Measurements from ENCODE around the gene ENPP4. TPM values are rescaled to one million over a fixed set of nuclear protein-coding genes. Genes with fewer than 3 reads are reported as not detected.
"Not testable (repeated sequence)": the region's sequence is repeated elsewhere in the genome, so short reads cannot be mapped to it uniquely, and the experiment has no call there.

Gene ENPP4
- total RNA-seq, 1 donor from 2014 or later = 3.1 TPM

DNA sequence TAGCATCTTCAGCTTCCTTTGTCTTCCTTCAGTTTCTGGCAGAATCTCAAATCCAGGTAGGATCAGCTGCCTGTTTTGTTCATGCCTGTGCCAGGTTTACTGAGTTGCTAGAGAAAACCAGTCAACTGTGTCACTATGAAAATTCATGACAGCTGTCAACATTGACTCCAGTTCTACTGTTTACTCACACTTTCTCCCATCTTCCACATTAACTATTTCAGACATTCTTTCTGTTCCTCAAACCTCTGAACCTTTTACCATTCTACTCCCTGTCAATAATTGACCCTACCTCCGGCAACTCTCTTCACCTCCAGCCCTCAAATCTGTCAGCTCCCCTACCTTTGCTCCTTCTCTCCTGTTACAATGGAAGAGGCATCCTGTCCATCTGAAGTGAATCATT lies 8.5 kb downstream of the ENPP4 start:
- TF ChIP-seq, protein P1, sequence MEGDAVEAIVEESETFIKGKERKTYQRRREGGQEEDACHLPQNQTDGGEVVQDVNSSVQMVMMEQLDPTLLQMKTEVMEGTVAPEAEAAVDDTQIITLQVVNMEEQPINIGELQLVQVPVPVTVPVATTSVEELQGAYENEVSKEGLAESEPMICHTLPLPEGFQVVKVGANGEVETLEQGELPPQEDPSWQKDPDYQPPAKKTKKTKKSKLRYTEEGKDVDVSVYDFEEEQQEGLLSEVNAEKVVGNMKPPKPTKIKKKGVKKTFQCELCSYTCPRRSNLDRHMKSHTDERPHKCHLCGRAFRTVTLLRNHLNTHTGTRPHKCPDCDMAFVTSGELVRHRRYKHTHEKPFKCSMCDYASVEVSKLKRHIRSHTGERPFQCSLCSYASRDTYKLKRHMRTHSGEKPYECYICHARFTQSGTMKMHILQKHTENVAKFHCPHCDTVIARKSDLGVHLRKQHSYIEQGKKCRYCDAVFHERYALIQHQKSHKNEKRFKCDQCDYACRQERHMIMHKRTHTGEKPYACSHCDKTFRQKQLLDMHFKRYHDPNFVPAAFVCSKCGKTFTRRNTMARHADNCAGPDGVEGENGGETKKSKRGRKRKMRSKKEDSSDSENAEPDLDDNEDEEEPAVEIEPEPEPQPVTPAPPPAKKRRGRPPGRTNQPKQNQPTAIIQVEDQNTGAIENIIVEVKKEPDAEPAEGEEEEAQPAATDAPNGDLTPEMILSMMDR (IDR thresholded peaks at IDR 0.05; ENCODE audit: partially characterized antibody, unreplicated experiment) = no peak
- Mint-ChIP-seq H3K9me3 (ENCODE audit: unreplicated experiment) (no peaks in the 10 kb centered on the region), H3K4me3 (ENCODE audit: unreplicated experiment) (no peak overlapping the region), H3K4me1 (ENCODE audit: low read depth, unreplicated experiment) (no peaks in the 10 kb centered on the region), H3K27me3 (ENCODE audit: unreplicated experiment) (no peaks in the 10 kb centered on the region), H3K27ac (ENCODE audit: unreplicated experiment) (no peak overlapping the region), H3K36me3 (ENCODE audit: unreplicated experiment) (no peaks in the 10 kb centered on the region)
- no peak for DNase-seq

DNA sequence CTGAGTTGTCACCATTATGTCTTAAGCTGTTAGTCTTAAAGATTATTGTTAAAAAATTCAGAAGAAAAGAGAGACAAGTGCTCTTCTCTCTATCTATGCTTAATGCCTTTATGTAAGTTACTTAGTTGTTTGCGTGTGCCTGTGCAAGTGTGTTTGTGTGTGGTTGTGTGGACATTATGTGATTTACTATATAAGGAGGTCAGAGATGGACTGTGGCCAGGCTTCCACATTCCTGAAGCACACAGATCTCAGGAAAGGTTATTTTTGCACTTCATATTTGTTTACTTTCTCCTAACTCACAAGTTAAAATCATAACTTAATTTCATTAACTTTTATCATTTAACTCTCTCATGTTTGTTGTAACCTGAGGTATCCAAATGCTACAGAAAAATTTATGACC lies 14.5 kb downstream of the ENPP4 start:
- TF ChIP-seq, protein P1 (IDR thresholded peaks at IDR 0.05; ENCODE audit: partially characterized antibody, unreplicated experiment) = no peak
- H3K9me3 Mint-ChIP-seq (ENCODE audit: unreplicated experiment) = no peaks in the 10 kb centered on the region
- H3K27me3 Mint-ChIP-seq (ENCODE audit: unreplicated experiment) = no peaks in the 10 kb centered on the region
- no peak for DNase-seq
- H3K27ac Mint-ChIP-seq (ENCODE audit: unreplicated experiment) = no peak overlapping the region
- no peaks in the 10 kb centered on the region for H3K4me1 Mint-ChIP-seq (ENCODE audit: low read depth, unreplicated experiment)
- H3K36me3 Mint-ChIP-seq (ENCODE audit: unreplicated experiment) = no peaks in the 10 kb centered on the region
- no peak overlapping the region for H3K4me3 Mint-ChIP-seq (ENCODE audit: unreplicated experiment)

DNA sequence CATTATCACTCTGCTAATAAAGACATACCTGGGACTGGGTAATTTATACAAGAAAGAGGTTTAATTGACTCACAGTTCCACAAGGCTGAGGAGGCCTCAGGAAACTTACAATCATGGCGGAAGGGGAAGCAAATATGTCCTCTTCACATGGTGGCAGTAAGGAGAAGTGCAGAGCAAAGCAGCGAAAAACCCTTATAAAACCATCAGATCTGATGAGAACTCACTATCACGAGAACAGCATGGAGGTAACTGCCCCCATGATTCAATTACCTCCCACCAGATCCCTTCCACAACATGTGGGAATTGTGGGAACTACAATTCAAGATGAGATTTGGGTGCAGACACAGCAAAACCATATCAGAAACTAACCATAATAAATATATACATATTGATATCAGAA lies 19.3 kb downstream of the ENPP4 start:
- not testable (repeated sequence) for H3K36me3 Mint-ChIP-seq (ENCODE audit: unreplicated experiment)

DNA sequence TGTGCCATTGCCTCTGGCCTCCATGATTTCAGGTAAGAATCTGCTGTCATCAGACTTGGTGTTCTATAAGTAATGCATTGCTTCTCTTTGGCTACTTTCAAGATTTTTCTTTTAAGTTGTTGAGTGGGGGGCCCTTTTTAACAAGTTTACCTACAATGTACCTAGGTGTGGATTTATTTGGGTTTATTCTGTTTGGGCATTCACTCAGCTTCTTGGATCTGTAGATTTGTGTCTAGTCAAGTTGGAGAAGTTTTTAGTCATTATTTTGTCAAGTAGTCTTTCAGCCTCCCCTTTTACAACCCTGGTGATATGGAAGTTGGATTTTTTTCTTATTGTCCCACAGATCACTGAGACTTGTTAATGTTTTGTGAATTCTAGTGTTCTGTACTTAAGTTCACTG lies 26.9 kb downstream of the ENPP4 start:
- Mint-ChIP-seq H3K27me3 (ENCODE audit: unreplicated experiment) (no peaks in the 10 kb centered on the region), H3K36me3 (ENCODE audit: unreplicated experiment) (no peaks in the 10 kb centered on the region), H3K4me3 (ENCODE audit: unreplicated experiment) (no peak overlapping the region), H3K9me3 (ENCODE audit: unreplicated experiment) (no peaks in the 10 kb centered on the region), H3K4me1 (ENCODE audit: low read depth, unreplicated experiment) (no peaks in the 10 kb centered on the region), H3K27ac (ENCODE audit: unreplicated experiment) (no peak overlapping the region)
- TF ChIP-seq, protein P1 (IDR thresholded peaks at IDR 0.05; ENCODE audit: partially characterized antibody, unreplicated experiment) = no peak
- DNase-seq = no peak

More for the DNA sequence above, 19.3 kb downstream of the ENPP4 start:
- not testable (repeated sequence) for H3K9me3 Mint-ChIP-seq (ENCODE audit: unreplicated experiment); H3K4me3 Mint-ChIP-seq (ENCODE audit: unreplicated experiment); H3K27me3 Mint-ChIP-seq (ENCODE audit: unreplicated experiment); H3K4me1 Mint-ChIP-seq (ENCODE audit: low read depth, unreplicated experiment); DNase-seq; H3K27ac Mint-ChIP-seq (ENCODE audit: unreplicated experiment)

DNA sequence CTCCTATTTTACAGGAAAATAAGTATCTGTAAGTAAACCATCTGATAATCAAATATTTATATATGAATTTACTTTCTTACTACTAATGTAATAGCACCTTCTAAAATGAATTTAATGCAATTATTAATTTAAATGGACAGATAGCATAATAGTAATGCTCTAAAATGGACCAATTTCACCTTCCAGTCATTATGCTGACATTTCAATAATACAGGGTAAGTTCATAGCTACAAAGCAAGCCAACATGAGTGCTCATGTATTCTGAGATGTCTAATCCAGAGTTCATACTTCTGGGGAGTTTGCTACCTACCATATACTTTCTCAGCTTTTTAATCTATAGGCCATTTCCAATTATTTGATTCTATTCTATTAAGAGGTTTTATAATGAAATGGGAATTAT lies 29.4 kb downstream of the ENPP4 start:
- DNase-seq = no peak
- no peak overlapping the region for H3K27ac Mint-ChIP-seq (ENCODE audit: unreplicated experiment)
- TF ChIP-seq, protein P1 (IDR thresholded peaks at IDR 0.05; ENCODE audit: partially characterized antibody, unreplicated experiment) = no peak
- no peaks in the 10 kb centered on the region for H3K4me1 Mint-ChIP-seq (ENCODE audit: low read depth, unreplicated experiment)
- no peaks in the 10 kb centered on the region for H3K27me3 Mint-ChIP-seq (ENCODE audit: unreplicated experiment)
- H3K9me3 Mint-ChIP-seq (ENCODE audit: unreplicated experiment) = no peaks in the 10 kb centered on the region
- H3K36me3 Mint-ChIP-seq (ENCODE audit: unreplicated experiment) = no peaks in the 10 kb centered on the region
- no peak overlapping the region for H3K4me3 Mint-ChIP-seq (ENCODE audit: unreplicated experiment)

DNA sequence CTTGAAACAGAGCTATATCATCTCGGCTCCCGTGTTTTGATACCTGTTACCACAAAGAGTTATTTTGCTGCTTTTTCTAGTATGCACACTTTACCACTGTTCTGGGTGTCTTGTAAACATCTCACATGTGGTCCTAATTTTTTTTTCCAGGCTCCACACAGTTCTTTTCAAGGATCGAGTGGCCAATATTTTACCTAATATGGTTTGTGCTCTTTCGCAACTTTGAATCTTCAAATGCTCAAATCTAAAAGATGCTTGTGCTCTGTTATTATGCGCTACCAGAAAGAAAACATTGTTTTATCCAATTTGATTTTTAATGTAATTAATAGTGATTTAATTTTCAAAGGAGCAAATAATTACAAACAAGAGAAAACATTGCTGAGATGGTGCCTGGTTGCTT lies 30.3 kb downstream of the ENPP4 start:
- H3K4me3 Mint-ChIP-seq (ENCODE audit: unreplicated experiment) = no peak overlapping the region
- H3K27me3 Mint-ChIP-seq (ENCODE audit: unreplicated experiment) = no peaks in the 10 kb centered on the region
- H3K9me3 Mint-ChIP-seq (ENCODE audit: unreplicated experiment) = no peaks in the 10 kb centered on the region
- no peaks in the 10 kb centered on the region for H3K36me3 Mint-ChIP-seq (ENCODE audit: unreplicated experiment)
- no peak for DNase-seq
- TF ChIP-seq, protein P1 (IDR thresholded peaks at IDR 0.05; ENCODE audit: partially characterized antibody, unreplicated experiment) = no peak
- no peak overlapping the region for H3K27ac Mint-ChIP-seq (ENCODE audit: unreplicated experiment)
- no peaks in the 10 kb centered on the region for H3K4me1 Mint-ChIP-seq (ENCODE audit: low read depth, unreplicated experiment)
